Activated CD4-positive, CD25-positive, alpha-beta regulatory T cell treated with anti-CD3 and anti-CD28 coated beads, Interleukin-2, amount 50 U/mL, for 24 hours (primary cell): ENCODE results near the gene WDR31.
"Not testable (repeated sequence)": the region's sequence is repeated elsewhere in the genome, so short reads cannot be mapped to it uniquely, and the experiment has no call there.

Experiments
- ATAC-seq, 2 donors: fragments of 150-1000 bp; cut with Tn5 transposase; one replicate each; pipeline ENCODE4 v1.10.0; 2021; ENCODE audit warnings: mild to moderate bottlenecking in 1 of 2, moderate library complexity in 1 of 2

Gene WDR31

DNA sequence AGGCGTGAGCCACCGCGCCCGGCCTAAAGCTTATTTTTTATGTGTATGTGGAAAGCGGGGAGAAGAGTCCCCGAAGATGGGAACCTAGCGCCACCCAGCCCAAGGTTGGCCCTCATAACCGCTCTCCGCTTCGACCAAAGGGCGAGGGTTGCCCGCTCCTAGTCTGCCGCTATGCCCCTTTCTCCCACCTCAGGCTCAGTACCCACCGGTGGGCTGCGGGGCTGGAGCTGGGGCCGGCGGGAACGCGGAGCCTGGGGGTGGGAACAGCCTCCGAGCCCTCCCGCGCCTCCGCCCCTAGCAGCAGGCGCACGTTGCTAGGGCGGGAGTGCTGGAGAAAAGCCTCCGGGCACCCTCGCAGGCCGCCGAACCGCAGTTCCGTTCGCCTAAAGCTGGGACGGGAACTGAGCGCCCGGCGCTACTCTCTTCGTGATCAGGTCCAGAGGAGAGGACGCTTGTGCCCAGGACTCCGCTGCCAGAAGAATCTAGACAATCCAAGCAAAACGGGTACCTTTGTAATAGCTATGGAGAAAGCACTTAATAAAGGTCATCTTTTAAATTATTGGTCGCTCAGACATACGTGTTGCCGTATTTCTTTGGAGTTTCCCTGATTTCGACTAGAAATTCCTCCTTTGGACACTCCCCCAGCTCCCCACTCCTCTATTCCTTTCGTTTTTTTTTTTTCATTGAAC lies at the start of gene WDR31:
Gene WDR31 (minus strand): TSS at position 265 of the 689 bp plus-strand sequence. CDS start 8,253 bp downstream, outside the sequence.
- ATAC-seq = peak; percentile 98

- ATAC-seq = no peak
Measured at GRCh38 chr9:113389451-113389850, 49.4 kb upstream of the WDR31 start.

GRCh38 chr9:113388833-113389232 lies 48.8 kb upstream of the WDR31 start:
- no peak for ATAC-seq

- no peak for ATAC-seq
Measured at GRCh38 chr9:113387560-113388230, 47.6 kb upstream of the WDR31 start.

GRCh38 chr9:113386571-113387393 lies 46.7 kb upstream of the WDR31 start:
- no peak for ATAC-seq

- no peak for ATAC-seq
Measured at GRCh38 chr9:113381909-113382411, 41.9 kb upstream of the WDR31 start.

- not testable (repeated sequence) for ATAC-seq
Measured at GRCh38 chr9:113381441-113381840, 41.4 kb upstream of the WDR31 start.

- no peak for ATAC-seq
Measured at GRCh38 chr9:113380869-113381378, 40.8 kb upstream of the WDR31 start.

DNA sequence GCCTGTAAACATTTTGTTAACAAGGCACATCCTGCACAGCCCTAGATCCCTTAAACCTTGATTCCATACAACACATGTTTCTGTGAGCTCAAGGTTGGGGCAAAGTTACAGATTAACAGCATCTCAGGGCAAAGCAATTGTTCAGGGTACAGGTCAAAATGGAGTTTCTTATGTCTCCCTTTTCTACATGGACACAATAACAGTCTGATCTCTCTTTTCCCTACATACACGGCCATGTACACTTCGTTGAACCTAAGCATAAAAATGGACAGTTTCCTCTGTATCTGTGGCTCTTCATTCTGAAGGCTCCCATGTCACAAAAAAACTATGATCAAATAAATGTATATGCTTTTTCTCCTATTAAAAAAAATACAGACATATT lies 39.7 kb upstream of the WDR31 start:
- ATAC-seq = not testable (repeated sequence)

DNA sequence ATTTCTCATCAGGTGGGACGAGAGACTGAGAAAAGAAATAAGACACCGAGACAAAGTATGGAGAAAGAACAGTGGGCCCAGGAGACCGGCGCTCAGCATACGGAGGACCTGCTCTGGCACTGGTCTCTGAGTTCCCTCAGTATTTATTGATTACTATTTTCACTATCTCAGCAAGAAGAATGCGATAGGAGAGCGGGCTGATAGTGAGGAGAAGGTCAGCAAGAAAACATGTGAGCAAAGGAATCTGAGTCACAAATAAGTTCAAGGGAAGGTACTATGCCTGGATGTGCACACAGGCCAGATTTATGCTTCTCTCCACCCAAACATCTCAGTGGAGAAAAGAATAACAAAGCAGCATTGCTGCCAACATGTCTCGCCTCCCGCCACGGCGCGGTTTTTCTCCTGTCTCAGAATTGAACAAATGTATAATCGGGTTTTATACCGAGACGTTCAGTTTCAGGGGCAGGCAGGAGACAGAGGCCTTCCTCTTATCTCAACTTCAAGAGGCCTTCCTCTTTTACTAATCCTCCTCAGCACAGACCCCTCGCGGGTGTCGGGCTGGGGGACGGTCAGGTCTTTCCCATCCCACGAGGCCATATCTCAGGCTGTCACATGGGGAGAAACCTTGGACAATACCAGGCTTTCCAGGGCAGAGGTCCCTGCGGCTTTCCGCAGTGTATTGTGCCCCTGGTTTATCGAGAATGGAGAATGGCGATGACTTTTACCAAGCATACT lies 39.2 kb upstream of the WDR31 start:
- ATAC-seq = not testable (repeated sequence)

- ATAC-seq = peak; percentile 88 to 90
Measured at GRCh38 chr9:113376634-113377567, 36.8 kb upstream of the WDR31 start, which contains the start of gene HDHD3. TSS of gene HDHD3 (minus strand) at chr9:113376986. CDS start at chr9:113374354, 2,632 bp downstream.

- ATAC-seq = no peak
Measured at GRCh38 chr9:113375057-113376023, 35.3 kb upstream of the WDR31 start.

- ATAC-seq = no peak
Measured at GRCh38 chr9:113373676-113374392, 33.8 kb upstream of the WDR31 start.

GRCh38 chr9:113373256-113373655 lies 33.2 kb upstream of the WDR31 start:
- no peak for ATAC-seq

DNA sequence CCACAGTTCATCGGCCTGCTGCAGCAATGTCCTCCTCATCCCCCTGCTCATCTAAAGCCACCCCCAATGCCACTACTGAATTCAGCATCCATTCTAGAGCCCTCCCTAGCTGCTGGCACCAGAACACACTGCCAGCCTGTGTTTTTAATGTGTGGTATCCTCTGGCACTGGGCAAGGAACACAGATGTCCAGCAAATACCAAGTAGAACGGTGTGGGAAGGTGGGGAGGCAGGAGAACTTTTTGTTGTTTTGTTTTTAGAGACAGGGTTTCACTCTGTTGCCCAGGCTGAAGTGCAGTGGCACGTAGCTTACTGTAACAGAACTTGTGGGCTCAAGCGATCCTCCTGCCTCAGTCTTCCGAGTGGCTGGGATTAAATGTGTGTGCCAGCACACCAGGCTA lies 32.0 kb upstream of the WDR31 start:
- no peak for ATAC-seq

DNA sequence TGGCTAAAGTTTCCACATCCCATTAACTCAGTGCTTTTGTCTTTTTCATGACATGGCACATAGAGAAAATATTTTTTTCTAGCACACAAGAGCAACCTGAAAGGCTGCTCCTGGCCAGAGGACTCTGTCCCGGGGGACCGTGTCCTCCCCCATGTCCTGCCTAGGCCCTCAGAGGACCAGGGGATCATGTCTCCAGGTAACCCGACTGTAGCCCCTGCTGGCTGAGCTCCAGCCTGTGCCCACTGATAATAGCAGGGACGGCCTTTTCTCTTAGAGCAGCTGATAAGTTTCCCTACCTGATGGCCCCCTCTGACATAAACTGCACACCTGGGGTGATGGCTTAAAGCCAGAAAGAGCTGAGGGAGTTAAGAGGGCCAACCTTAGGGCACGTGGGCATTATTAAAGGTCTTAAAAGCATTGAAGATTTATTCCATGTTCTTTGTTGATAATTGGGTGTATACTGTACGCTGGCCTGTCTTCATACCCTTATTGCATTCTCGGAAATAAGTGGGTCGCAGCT lies 30.8 kb upstream of the WDR31 start:
- no peak for ATAC-seq

DNA sequence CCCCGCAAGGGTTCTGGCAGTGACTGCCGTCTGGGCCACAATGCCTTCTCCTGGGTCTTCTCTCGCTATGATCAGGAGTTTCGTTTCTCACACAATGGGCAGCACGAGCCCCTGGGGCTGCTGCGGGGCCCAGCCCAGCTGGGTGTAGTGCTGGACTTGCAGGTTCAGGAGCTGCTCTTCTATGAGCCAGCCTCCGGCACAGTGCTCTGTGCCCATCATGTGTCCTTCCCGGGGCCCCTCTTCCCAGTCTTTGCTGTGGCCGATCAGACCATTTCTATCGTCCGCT lies 29.7 kb upstream of the WDR31 start:
- ATAC-seq = no peak

- no peak for ATAC-seq
Measured at GRCh38 chr9:113368982-113369854, 29.1 kb upstream of the WDR31 start.
